HG02798 (cell line): Measurements from ENCODE around the gene FAM168A.

ENCODE experiments used
- ATAC-seq: cut with Tn5 transposase; IDR thresholded peaks from one replicate; pipeline ENCODE4 v1.9.1; 2021; ENCODE audit warnings: mild to moderate bottlenecking; ENCODE audit not compliant: unreplicated experiment, poor library complexity

FAM168A gene

GRCh38 chr11:73382747-73383146 lies 215.2 kb downstream of the FAM168A start:
- no peak for ATAC-seq

- ATAC-seq, result no peak
Measured at GRCh38 chr11:73382183-73382582, 215.7 kb downstream of the FAM168A start.

- no peak for ATAC-seq
Measured at GRCh38 chr11:73381589-73381988, 216.3 kb downstream of the FAM168A start.

GRCh38 chr11:73380897-73381410 lies 217.0 kb downstream of the FAM168A start:
- no peak for ATAC-seq

- no peak for ATAC-seq
Measured at GRCh38 chr11:73380331-73380730, 217.6 kb downstream of the FAM168A start.

- no peak for ATAC-seq
Measured at GRCh38 chr11:73379189-73379880, 218.6 kb downstream of the FAM168A start.

GRCh38 chr11:73376803-73377629 lies 220.9 kb downstream of the FAM168A start:
- peak; percentile 17 for ATAC-seq

GRCh38 chr11:73376160-73376802 lies 221.6 kb downstream of the FAM168A start, which contains the start of gene RELT:
RELT (plus strand) TSS chr11:73376399; CDS start chr11:73389137, 12,738 bp downstream.
- peak; percentile 83 for ATAC-seq

GRCh38 chr11:73375830-73376159 lies 222.1 kb downstream of the FAM168A start:
- ATAC-seq, result no peak

- no peak for ATAC-seq
Measured at GRCh38 chr11:73374151-73374550, 223.8 kb downstream of the FAM168A start.

GRCh38 chr11:73372375-73372993 lies 225.4 kb downstream of the FAM168A start:
- ATAC-seq, result no peak

GRCh38 chr11:73367482-73368024 lies 230.4 kb downstream of the FAM168A start:
- ATAC-seq, result no peak

- no peak for ATAC-seq
Measured at GRCh38 chr11:73366953-73367352, 231.0 kb downstream of the FAM168A start.

- ATAC-seq, result no peak
Measured at GRCh38 chr11:73366265-73366610, 231.7 kb downstream of the FAM168A start.

GRCh38 chr11:73365352-73366264 lies 232.3 kb downstream of the FAM168A start:
- ATAC-seq, result no peak

GRCh38 chr11:73363147-73363546 lies 234.8 kb downstream of the FAM168A start:
- ATAC-seq, result no peak

- ATAC-seq, result no peak
Measured at GRCh38 chr11:73361953-73362776, 235.7 kb downstream of the FAM168A start.

GRCh38 chr11:73360743-73361369 lies 237.1 kb downstream of the FAM168A start:
- ATAC-seq, result no peak
